HG03139 (cell line): Measurements from ENCODE around the gene NRAS.

Experiments
- ATAC-seq: cut with Tn5 transposase; IDR thresholded peaks from one replicate; pipeline ENCODE4 v1.9.1; 2021; ENCODE audit not compliant: unreplicated experiment

The NRAS gene

DNA sequence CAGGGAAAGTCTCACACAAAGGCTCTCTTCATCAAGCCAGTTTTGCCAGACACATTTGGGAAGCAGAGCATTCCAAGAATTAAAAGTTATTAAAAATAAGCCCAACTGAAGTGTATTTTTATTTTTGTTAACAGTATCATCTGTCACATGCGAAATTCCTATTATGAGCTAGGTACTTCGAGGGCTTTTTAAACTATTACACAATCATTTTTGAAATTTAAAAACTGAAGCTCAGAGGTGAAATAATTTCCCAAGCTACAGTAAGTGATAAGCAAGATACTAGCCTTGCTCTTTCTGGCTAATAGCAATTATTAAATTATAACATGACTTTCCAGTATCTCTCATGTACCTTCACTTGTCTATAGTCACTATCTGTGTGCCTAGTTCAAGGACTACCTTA is 12.0 kb upstream of the NRAS start:
- no peak for ATAC-seq

DNA sequence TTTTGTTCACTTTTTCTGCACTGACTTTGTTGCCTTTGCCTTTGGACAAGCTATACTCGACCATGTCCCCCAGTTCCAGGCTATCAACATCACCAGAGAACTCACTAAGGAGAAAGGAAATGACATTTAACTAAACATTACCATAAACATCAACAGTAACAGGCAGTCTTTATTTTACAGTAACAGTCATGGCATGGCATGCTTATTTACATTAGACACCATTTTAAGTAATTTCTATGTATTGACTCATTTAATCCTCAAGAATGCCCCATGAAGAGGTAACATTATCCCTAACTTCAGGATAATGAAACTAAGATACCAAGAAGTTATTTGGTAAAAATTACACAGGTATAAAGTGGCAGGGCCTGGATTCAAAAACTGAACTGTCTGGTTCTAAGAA is 8.7 kb upstream of the NRAS start:
- no peak for ATAC-seq

DNA sequence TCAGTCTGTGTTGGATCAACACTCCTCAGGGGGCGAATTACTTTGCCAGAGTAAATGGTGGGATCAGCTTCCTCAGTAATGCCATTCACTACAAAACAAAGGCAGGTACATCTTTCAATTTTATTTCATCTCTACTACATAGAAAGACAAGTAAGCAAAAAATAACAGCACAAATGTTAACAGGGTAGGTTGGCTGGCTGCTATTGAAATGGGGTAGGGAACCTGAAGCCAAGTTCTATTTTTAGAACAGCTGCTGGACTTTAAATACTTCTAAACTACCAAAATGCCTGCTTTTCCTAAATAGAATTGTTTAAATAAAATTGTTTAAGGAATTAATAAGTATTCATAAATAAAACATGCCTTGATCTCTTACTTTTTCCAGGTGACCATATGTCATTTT is 7.3 kb upstream of the NRAS start:
- ATAC-seq, result no peak

DNA sequence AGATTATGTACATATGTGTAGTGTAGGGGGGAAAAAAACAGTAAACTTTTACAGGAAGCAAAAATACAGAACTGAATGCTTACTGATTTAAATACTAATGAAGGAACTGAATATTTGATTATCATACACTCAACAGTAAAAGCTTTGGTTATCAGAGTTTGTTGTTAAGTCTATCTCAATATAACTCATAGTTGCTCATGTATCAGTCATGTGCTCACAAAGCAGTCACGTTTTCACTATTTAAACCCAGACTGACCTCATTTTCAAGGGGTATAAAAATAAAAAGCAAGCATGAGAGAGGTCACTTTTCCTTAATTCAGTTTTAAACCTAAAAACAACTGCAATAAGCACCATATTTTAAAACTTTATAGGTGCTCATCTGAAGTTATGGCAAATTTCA is 6.9 kb upstream of the NRAS start:
- no peak for ATAC-seq

GRCh38 chr1:114720492-114720891 is 3.9 kb upstream of the NRAS start:
- ATAC-seq, result no peak

GRCh38 chr1:114719424-114719787 is 2.8 kb upstream of the NRAS start:
- ATAC-seq, result no peak

- no peak for ATAC-seq
Measured at GRCh38 chr1:114718661-114719423, 2.3 kb upstream of the NRAS start.

- ATAC-seq, result no peak
Measured at GRCh38 chr1:114715952-114716303, 643 bp downstream of the NRAS start.

GRCh38 chr1:114712977-114713376 is 3.6 kb downstream of the NRAS start:
- ATAC-seq, result no peak

DNA sequence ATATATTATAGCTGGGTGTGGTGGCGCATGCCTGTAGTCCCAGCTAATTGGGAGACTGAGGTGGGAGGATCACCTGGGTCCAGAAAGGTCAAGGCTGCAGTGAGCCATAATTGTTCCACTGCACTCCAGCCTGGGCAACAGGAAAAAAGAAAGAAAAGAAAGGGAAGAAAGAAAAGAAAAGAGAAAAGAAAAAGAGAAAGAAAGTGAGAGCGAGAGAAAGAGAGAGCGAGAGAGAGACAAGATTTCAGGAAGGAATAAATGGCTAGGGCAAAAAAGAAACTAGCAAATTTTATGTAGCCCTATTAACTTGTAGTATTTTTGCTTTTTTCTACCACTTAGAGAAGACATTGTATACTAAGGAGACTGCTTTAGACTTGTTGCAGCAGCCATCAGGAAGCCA is 6.2 kb downstream of the NRAS start:
- no peak for ATAC-seq

DNA sequence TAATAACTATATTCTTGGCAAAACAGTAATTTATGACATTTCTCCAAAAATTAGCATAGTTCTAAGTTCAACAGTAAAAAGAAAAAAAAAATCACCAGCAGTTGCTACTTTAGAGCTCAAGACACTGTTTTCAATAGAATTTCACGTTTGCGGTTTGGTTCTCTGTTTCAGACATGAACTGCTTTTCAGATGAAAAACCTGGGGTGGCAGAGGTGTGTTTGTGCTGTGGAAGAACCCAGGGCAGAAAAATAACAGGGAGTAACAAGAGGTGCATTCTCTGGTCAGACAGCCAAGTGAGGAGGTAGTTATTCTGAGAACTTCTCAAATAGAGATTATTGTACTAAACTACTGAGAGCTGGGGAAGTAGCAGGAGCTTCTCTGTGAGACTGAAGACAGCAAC is 9.0 kb downstream of the NRAS start:
- no peak for ATAC-seq

DNA sequence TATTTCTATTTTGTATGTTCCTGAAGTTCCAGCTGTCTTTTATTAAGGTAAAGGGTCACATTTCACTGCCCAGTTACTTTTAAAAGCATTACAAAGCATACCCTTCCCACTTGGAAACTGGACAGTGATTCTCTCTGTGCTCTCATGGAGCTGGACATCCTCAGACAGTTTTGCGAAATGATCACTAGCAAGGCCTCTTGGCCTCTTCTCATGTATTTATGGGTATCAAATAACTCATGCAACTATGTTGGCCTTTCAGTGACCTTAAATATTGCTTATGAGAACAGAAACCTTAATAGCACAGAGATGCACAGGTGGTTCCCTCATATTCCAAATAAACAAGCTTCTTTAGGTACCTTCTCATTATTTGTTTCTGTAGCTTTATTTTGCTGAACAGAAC is 13.3 kb downstream of the NRAS start:
- no peak for ATAC-seq

DNA sequence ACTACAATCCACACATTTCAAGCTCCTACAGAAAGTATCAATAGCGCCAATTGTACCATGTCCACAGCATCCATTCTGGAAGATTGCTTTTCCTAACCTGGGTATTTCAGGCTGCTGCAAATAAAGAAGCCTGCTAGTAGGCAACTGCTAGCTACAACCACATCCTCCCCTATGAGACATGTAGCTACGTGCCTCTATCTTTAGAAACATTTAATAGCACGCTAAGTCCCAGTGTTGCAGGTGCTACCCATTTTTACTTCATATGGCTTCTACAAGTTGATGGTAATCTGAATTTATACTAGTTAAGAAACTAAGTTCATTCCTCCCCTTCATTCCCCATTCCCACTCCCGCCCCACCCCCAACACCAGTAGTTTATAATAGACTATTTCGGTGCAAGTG is 13.8 kb downstream of the NRAS start:
- no peak for ATAC-seq

- no peak for ATAC-seq
Measured at GRCh38 chr1:114701931-114702330, 14.6 kb downstream of the NRAS start.

- no peak for ATAC-seq
Measured at GRCh38 chr1:114700036-114700600, 16.5 kb downstream of the NRAS start.

DNA sequence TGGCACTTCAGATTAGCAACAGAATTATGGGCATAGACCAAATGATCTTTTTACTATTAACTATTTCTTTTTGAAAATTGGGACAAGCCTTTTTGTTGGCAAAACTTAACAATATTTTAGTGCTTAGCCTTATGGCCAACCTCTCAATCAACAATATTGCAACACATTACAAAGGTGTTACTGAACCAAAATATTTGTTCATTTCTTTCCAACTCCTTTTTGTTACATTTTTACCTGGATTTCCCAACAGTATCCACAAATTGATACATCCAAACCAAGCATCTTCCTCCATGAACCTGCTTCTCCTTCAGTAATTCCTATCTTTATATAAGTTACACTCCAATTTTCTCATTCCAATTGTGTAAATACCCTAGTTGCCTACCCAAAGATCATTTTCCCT is 19.8 kb downstream of the NRAS start:
- no peak for ATAC-seq

DNA sequence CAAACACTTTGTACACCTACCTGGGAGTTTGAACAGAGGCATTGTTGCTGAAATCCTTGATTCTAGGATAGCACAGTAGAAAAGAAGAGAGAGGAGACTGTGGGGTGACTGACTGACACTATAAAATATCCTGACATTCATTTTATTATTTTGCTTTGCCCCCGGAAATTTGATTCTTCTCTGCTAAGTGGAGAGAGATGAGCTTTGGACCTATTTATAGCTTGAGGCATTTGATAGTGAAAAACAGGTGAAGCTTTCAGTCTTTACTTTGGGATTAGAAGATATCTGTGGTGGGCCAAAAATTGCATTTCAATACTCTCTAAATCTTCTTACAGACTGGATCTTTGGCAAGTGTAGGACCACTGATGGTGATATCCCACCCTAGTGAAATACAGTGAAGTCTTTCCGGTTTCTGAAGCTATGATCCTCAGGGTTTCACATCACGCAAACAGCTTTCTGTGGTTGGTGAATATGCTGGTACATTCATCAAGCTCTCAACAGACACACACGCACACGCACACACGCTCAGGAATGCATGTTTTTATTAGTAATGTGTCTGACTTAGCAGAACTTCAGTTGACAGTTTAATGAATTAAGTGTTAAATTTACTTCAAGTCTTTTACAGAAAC is 21.0 kb downstream of the NRAS start, which contains the start of gene AMPD1:
Gene AMPD1 (minus strand): TSS at position 117 of the 629 bp plus-strand sequence. CDS start 75 bp downstream, at position 42.
- ATAC-seq, result no peak

DNA sequence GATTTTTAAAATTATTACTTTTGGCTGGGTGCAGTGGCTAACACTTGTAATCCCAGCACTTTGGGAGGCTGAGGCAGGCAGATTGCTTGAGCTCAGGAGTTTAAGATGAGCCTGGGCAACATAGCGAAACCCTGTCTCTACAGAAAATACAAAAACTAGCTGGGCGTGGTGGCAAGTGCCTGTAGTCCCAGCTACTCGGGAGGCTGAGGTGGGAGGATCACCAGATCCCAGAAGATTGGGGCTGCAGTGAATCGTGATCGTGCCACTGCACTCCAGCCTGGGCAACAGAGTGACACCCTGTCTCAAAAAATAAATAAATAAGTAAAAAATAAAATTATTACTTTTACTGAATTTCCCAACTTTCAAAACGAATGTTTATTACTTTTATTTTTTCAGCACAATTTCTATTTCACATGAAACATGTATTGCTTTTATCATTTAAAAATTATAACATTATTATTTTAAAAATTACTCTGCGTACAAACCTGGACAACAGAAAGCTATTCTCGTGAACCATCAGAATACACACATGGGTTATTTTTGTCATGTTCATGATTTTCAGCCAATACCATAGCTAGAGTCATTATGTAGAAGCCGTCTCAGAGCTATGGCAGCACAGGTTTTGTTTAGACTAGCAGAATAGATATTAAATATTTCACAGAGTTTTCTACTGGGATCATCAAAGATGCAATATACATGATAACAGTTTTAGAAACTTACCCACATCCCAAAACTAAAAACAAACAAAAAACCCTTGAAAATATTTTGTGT is 21.8 kb downstream of the NRAS start:
- ATAC-seq, result no peak

DNA sequence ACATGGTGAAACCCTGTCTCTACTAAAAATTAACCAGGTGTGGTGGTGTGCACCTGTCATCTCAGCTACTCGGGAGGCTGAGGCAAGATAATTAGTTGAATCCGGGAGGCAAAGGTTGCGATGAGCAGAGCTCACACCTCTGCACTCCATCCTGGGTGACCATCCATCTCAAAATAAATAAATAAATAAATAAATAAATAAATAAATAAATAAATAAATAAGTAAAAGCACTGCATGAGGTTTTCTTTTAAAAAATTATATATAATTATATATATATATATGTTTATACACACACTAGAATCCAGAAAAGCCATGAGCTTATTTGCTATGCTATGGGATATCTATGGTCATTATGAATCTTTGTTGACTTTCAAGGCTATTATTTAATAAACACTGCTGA is 23.6 kb downstream of the NRAS start:
- no peak for ATAC-seq

- ATAC-seq, result no peak
Measured at GRCh38 chr1:114691061-114691460, 25.5 kb downstream of the NRAS start.

DNA sequence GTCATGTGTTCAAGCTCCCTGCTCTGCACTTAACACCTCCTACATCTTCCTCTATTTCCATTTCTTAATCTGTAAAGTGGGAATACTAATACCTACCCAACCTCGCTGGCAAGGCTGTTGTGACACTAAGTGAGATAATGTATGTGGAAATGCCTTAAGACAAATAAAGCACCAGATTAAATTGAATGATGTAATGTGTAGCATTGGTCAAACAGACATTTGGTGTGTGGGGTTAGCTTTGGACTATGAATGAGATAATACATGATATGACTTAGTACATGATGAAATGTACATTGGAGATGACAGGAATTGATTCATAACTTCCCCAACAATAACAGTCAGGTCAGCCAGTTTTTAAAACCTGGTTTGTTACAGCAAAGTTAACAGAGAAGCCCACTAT is 26.4 kb downstream of the NRAS start:
- ATAC-seq, result no peak

- ATAC-seq, result no peak
Measured at GRCh38 chr1:114688526-114688925, 28.0 kb downstream of the NRAS start.
